Stimulated activated CD4-positive, alpha-beta T cell treated with anti-CD3 and anti-CD28 coated beads, Interleukin-4, amount 100 ng/mL, for 4 hours (primary cell): ENCODE measurements around the gene PHLDB1.
"Not testable (repeated sequence)": the region's sequence is repeated elsewhere in the genome, so short reads cannot be mapped to it uniquely, and the experiment has no call there.

Source experiments
- DNase-seq, 2 experiments: peaks; one replicate each; pipeline ENCODE4 v3.0.0-alpha.2; 2020

Gene PHLDB1

GRCh38 chr11:118659953-118660680, 52.7 kb downstream of the PHLDB1 start:
- no peak for DNase-seq

- DNase-seq: no peak
Measured at GRCh38 chr11:118660681-118661424, 53.4 kb downstream of the PHLDB1 start.

- DNase-seq: no peak
Measured at GRCh38 chr11:118661425-118662301, 54.2 kb downstream of the PHLDB1 start.

- no peak for DNase-seq
Measured at GRCh38 chr11:118662401-118663271, 55.2 kb downstream of the PHLDB1 start.

GRCh38 chr11:118663381-118663780, 56.0 kb downstream of the PHLDB1 start:
- no peak for DNase-seq

GRCh38 chr11:118663902-118664301, 56.5 kb downstream of the PHLDB1 start:
- DNase-seq: no peak

- no peak for DNase-seq
Measured at GRCh38 chr11:118666371-118666770, 59.0 kb downstream of the PHLDB1 start.

- no peak for DNase-seq
Measured at GRCh38 chr11:118670063-118670462, 62.6 kb downstream of the PHLDB1 start.

GRCh38 chr11:118671254-118671653, 63.8 kb downstream of the PHLDB1 start:
- DNase-seq: no peak

GRCh38 chr11:118672846-118673245, 65.4 kb downstream of the PHLDB1 start:
- no peak for DNase-seq

GRCh38 chr11:118673361-118674081, 66.1 kb downstream of the PHLDB1 start:
- no peak for DNase-seq

GRCh38 chr11:118674082-118674435, 66.6 kb downstream of the PHLDB1 start:
- no peak for DNase-seq

- no peak for DNase-seq
Measured at GRCh38 chr11:118677977-118678376, 70.6 kb downstream of the PHLDB1 start.

- DNase-seq: not testable (repeated sequence)
Measured at GRCh38 chr11:118678908-118679307, 71.5 kb downstream of the PHLDB1 start.

GRCh38 chr11:118679483-118679882, 72.1 kb downstream of the PHLDB1 start, which contains the start of gene TREH:
TREH (minus strand) TSS chr11:118679650; CDS start chr11:118679627, 23 bp downstream.
- DNase-seq: no peak

- no peak for DNase-seq
Measured at GRCh38 chr11:118682372-118682771, 75.0 kb downstream of the PHLDB1 start.

- not testable (repeated sequence) for DNase-seq
Measured at GRCh38 chr11:118682939-118683338, 75.5 kb downstream of the PHLDB1 start.

GRCh38 chr11:118684187-118684586, 76.8 kb downstream of the PHLDB1 start:
- no peak for DNase-seq

- DNase-seq: no peak
Measured at GRCh38 chr11:118687906-118688305, 80.5 kb downstream of the PHLDB1 start.

GRCh38 chr11:118688339-118688738, 80.9 kb downstream of the PHLDB1 start:
- DNase-seq: not testable (repeated sequence)

GRCh38 chr11:118688851-118689502, 81.6 kb downstream of the PHLDB1 start:
- no peak for DNase-seq
